Epithelial cell of proximal tubule (primary cell): ENCODE results near the gene KSR1. TPM values are rescaled to one million over a fixed set of nuclear protein-coding genes. Genes with fewer than 3 reads are reported as not detected.

Experiments
- DNase-seq: peaks from one replicate; pipeline ENCODE4 v3.0.0-alpha.2; 2011; ENCODE audit warnings: low read depth
- H3K4me3 ChIP-seq: 2 replicates; pipeline ENCODE4 v1.5.1; 2011; ENCODE audit warnings: low read depth, mild to moderate bottlenecking, low read length
- total RNA-seq: library from RNA; depleted of rRNA; stranded (reverse); fragments of >200 nt; gene quantifications from 2 replicates; pipeline ENCODE4 v1.2.3, GENCODE V29; 2015
- TF ChIP-seq, protein P1 (sequence below): conservative IDR thresholded peaks from 2 replicates; pipeline ENCODE4 v1.5.1; 2012; ENCODE audit warnings: low read depth, mild to moderate bottlenecking, low read length

Gene KSR1
- total RNA-seq, 1 donor from 2014 or later, result 19.9 TPM

DNA sequence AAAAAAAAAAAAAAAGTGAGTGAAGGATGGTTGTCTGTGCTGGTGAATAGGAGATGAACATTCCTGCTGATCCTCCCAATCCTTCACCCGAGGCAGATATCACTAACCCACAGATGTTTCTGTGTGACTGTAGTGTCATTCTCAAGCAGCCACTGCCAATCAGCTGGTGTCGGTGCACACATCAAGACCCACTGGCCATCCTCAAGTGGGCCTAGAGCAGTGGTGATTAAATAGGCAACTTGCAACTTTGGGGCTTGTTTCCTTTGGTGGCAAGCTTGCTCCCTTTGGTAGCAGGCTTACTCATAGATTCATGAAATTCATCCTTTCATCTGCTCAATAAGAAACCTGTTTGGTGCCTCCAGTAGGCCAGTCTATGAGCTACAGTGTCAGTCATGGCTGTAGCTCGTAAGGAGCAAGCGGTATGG lies 123.7 kb downstream of the KSR1 start:
- TF ChIP-seq, protein P1, sequence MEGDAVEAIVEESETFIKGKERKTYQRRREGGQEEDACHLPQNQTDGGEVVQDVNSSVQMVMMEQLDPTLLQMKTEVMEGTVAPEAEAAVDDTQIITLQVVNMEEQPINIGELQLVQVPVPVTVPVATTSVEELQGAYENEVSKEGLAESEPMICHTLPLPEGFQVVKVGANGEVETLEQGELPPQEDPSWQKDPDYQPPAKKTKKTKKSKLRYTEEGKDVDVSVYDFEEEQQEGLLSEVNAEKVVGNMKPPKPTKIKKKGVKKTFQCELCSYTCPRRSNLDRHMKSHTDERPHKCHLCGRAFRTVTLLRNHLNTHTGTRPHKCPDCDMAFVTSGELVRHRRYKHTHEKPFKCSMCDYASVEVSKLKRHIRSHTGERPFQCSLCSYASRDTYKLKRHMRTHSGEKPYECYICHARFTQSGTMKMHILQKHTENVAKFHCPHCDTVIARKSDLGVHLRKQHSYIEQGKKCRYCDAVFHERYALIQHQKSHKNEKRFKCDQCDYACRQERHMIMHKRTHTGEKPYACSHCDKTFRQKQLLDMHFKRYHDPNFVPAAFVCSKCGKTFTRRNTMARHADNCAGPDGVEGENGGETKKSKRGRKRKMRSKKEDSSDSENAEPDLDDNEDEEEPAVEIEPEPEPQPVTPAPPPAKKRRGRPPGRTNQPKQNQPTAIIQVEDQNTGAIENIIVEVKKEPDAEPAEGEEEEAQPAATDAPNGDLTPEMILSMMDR, result no peak
- no peak for DNase-seq
- H3K4me3 ChIP-seq, result no peak overlapping the region

DNA sequence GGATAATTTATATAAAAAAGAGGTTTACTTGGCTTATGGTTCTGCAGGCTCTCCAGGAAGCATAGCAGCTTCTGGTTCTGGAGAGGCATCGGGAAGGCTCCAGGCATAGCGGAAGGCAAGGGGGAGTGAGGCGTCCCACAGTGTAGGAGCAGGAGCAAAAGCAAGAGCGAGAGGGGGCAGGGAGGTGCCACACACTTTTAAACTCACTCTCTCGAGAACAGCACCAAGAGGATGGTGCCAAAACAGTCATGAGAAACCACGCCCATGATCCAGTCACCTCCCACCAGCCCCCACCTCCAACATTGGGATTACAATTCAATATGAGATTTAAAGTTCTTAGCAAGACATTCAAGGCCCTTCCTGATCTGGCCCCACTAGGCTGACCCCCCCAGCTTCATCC lies 124.8 kb downstream of the KSR1 start:
- no peak overlapping the region for H3K4me3 ChIP-seq
- TF ChIP-seq, protein P1, result no peak
- DNase-seq, result no peak

GRCh38 chr17:27582696-27583095 lies 126.4 kb downstream of the KSR1 start:
- TF ChIP-seq, protein P1, result no peak
- no peak for DNase-seq
- H3K4me3 ChIP-seq, result no peak overlapping the region

- TF ChIP-seq, protein P1, result no peak
- DNase-seq, result no peak
- H3K4me3 ChIP-seq, result no peak overlapping the region
Measured at GRCh38 chr17:27585153-27585681, 129.0 kb downstream of the KSR1 start.

- TF ChIP-seq, protein P1, result no peak
- no peak overlapping the region for H3K4me3 ChIP-seq
- no peak for DNase-seq
Measured at GRCh38 chr17:27585792-27586191, 129.5 kb downstream of the KSR1 start.

DNA sequence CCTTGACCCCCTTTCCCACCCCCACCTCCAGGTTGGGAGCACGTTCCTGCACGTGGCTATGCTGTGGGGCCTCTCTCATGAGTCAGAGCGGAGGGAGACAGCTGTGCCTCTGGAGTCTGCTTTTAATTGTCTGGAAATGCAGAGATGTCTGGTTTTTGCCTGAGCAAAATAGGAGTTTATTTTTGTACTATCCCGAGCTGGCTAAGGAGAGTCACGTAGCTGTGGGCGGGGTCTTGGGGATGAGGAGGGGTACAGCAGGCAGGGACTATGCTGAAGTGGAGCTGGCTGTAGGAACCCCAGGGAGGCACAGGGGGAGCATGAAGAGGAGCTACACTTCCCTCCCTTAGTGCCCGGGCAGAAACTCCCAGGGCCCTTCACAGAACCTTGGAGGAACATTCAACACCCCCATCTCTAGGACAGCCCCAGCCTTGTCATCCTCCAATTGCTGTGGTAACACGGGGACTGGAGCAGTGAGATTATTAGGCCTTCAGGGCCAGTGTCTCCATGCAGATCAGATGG lies 130.0 kb downstream of the KSR1 start:
- no peak for DNase-seq
- TF ChIP-seq, protein P1, result no peak
- no peak overlapping the region for H3K4me3 ChIP-seq

GRCh38 chr17:27588354-27588753 lies 132.1 kb downstream of the KSR1 start:
- DNase-seq, result no peak

More at GRCh38 chr17:27588354-27588753, 132.1 kb downstream of the KSR1 start:
- TF ChIP-seq, protein P1, result no peak
- no peak overlapping the region for H3K4me3 ChIP-seq
